AG04450 (cell line): ENCODE results near the gene IMMP2L. TPM values are rescaled to one million over a fixed set of nuclear protein-coding genes. Genes with fewer than 3 reads are reported as not detected.

Source experiments
- CTCF ChIA-PET: fragments of 300-600, 350-600 bp; formaldehyde crosslinking; extraction: SDS; loops from one replicate; lab custom pipeline; 2022; ENCODE audit warnings: antibody characterized with exemption, inconsistent platforms; lab: Charles Lee
- POLR2A ChIA-PET: fragments of 350-600 bp; formaldehyde crosslinking; extraction: SDS; loops from one replicate; lab custom pipeline; 2021; ENCODE audit warnings: antibody characterized with exemption, inconsistent platforms; lab: Yijun Ruan, JAX
- DNase-seq: peaks from one replicate; pipeline ENCODE4 v3.0.0-alpha.2; 2011; ENCODE audit warnings: low read depth, low spot score
- H3K27ac ChIP-seq: one replicate; pipeline ENCODE4 v1.5.1; 2012; ENCODE audit warnings: low read depth, low read length, control low read depth
- H3K27me3 ChIP-seq: one replicate; pipeline ENCODE4 v1.6.0; 2012; ENCODE audit warnings: low read length; ENCODE audit not compliant: control insufficient read depth, insufficient read depth
- H3K4me3 ChIP-seq: 2 replicates; pipeline ENCODE4 v1.5.1; 2011; ENCODE audit warnings: mild to moderate bottlenecking, low read depth, low read length, control low read depth
- H3K9me3 ChIP-seq: 2 replicates; pipeline ENCODE4 v1.5.1; 2012; ENCODE audit warnings: low read length; ENCODE audit not compliant: control insufficient read depth, insufficient read depth
- polyA plus RNA-seq: library from polyadenylated mRNA; depleted of rRNA; stranded (reverse); fragments of >200 nt; gene quantifications from 2 replicates; pipeline ENCODE4 v1.2.3, GENCODE V29; 2011
- TF ChIP-seq, protein P1 (sequence below): IDR thresholded peaks from 2 replicates; pipeline ENCODE4 v1.5.1; 2011; ENCODE audit warnings: low read depth, low read length, control low read depth, inconsistent platforms

The IMMP2L gene
- polyA plus RNA-seq, 1 experiment, result 8.0 TPM

DNA sequence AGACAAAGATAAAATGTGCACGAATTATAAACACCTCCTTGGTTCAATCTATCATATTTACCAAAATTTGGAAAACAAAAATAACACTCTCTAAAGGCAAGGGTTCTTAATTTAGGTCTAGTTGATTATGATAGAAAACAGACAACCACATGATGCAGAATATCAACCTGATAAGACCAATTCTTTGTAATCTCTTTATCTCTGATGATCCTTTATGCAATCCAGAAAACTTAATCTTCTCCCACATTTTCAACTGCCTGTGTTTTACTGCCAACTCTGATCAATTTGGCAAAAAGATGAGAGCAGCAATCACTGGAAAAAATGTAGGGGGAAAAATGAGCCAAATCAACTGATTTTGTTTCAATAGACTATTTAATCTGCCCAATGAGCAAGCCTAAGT is 322.9 kb downstream of the IMMP2L start:
- ChIA-PET CTCF (no interaction called here), POLR2A (no interaction called here)
- TF ChIP-seq, protein P1, sequence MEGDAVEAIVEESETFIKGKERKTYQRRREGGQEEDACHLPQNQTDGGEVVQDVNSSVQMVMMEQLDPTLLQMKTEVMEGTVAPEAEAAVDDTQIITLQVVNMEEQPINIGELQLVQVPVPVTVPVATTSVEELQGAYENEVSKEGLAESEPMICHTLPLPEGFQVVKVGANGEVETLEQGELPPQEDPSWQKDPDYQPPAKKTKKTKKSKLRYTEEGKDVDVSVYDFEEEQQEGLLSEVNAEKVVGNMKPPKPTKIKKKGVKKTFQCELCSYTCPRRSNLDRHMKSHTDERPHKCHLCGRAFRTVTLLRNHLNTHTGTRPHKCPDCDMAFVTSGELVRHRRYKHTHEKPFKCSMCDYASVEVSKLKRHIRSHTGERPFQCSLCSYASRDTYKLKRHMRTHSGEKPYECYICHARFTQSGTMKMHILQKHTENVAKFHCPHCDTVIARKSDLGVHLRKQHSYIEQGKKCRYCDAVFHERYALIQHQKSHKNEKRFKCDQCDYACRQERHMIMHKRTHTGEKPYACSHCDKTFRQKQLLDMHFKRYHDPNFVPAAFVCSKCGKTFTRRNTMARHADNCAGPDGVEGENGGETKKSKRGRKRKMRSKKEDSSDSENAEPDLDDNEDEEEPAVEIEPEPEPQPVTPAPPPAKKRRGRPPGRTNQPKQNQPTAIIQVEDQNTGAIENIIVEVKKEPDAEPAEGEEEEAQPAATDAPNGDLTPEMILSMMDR, result no peak
- Histone ChIP-seq H3K27me3 (no peaks in the 10 kb centered on the region), H3K9me3 (no peaks in the 10 kb centered on the region), H3K4me3 (no peak overlapping the region), H3K27ac (no peak overlapping the region)
- no peak for DNase-seq

DNA sequence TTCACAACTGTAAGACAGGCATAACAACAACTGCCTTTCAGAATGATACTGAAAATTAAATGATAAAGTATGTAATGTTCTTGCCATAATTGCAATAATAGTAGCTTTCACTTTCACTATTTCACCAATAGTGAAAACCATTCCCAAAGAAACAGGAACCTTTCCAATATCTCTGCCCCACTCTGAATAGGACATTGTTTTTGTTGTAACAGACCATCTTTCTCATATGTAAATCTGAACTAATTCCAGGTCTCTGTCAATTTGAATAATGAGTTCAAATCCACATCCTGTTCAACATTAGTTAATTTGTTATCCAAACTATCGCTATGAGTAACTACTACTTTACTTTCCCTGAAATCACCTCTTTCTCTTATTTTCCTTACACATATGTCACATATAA is 323.4 kb downstream of the IMMP2L start:
- peak overlapping the region; percentile 26 for H3K4me3 ChIP-seq
- DNase-seq, result no peak
- no peaks in the 10 kb centered on the region for H3K27me3 ChIP-seq
- no peaks in the 10 kb centered on the region for H3K9me3 ChIP-seq
- H3K27ac ChIP-seq, result no peak overlapping the region
- TF ChIP-seq, protein P1, result no peak
- ChIA-PET CTCF (interaction anchor here (0.6 kb wide), 1 partner anchor 160 kb away, joined by 4 read pairs; no protein-coding TSS in a partner anchor), POLR2A (no interaction called here)

DNA sequence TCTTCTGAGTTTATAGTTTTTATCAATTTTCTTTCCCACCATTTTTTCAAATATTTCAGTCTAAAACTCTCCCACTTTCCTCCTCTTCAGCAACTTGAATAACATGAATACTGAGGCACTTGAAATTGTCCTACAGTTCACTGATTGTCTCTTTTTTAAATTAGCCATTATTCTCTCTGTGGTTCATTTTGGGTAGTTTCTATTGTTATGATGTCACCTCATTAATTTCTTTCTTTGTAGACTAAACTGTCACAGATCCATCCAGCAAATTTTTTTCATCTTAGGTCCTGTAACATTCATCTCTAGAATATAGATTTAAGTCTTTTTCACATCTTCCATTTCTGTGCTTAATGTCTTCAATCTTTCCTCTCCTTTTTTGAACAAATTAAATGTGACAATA is 326.6 kb downstream of the IMMP2L start:
- Histone ChIP-seq H3K27me3 (no peaks in the 10 kb centered on the region), H3K4me3 (no peak overlapping the region), H3K27ac (no peak overlapping the region), H3K9me3 (no peaks in the 10 kb centered on the region)
- POLR2A ChIA-PET, result no interaction called here
- no peak for DNase-seq
- TF ChIP-seq, protein P1, result no peak
- CTCF ChIA-PET, result no interaction called here

DNA sequence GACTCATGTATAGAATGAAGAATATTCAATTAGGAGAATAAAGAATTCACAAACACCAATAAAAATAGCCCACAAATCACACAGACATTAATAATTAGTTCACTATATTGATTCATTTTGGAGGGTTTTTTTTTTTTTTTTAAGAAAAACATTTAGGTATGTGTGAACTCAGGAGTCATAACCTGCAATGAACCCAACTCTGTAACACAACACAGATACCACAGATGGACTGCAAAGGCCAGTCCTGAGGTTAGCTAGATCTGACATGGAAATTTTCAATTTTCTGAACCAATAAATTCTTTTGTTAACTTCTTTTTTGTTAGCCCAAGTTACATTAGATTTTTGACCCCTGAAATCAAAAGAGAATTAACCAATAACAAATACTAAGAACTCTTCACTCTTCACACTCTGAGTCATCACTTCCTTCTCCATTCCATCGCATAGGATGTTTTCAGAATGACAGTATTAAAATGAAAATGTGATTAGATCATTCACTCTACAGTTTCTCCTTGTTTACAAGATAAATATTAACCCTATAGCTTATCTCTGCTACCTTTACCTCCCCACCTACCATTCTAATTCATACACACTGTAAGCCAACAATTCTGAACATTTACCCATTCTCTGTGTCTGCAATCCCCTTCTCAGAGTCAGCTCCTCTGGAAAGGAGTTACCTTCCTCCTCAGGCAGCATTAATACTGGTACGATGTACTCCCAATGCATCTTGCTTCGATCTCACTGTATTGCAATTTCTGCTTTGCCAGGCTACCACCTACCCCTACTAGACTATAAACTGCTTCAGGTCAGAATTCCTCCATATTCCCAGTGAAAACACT is 329.8 kb downstream of the IMMP2L start:
- peak; percentile 6 for DNase-seq
- CTCF ChIA-PET, result no interaction called here
- no peak overlapping the region for H3K27ac ChIP-seq
- no peaks in the 10 kb centered on the region for H3K9me3 ChIP-seq
- no peaks in the 10 kb centered on the region for H3K27me3 ChIP-seq
- H3K4me3 ChIP-seq, result no peak overlapping the region
- POLR2A ChIA-PET, result no interaction called here
- TF ChIP-seq, protein P1, result no peak

DNA sequence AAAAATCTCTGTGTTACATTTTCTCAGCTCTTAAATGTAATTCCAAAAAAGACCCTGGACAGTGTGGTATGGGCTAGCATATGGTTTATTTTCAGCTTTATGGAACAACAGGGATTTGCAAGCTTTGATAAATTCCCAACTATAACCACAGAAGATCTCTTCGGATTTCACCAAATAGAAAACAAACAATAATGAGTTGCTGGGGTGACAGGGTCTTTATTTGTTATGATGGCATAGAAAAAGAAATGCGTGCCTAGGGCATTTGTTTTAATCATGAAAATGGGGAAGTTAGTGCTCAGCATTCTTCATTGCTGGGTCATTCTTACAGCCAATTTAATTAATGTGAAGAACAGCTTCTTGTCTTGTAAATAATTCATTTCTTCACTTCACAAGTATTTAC is 332.4 kb downstream of the IMMP2L start:
- CTCF ChIA-PET, result no interaction called here
- Histone ChIP-seq H3K27me3 (no peaks in the 10 kb centered on the region), H3K9me3 (no peaks in the 10 kb centered on the region), H3K4me3 (no peak overlapping the region), H3K27ac (no peak overlapping the region)
- TF ChIP-seq, protein P1, result no peak
- DNase-seq, result no peak
- POLR2A ChIA-PET, result no interaction called here
